B cell (primary cell): ENCODE results near the gene TMEM161B.

Experiments
- CTCF ChIP-seq: fragments of 200-600 bp; IDR thresholded peaks from one replicate; pipeline ENCODE4 v1.8.0; 2022; ENCODE audit warnings: antibody characterized with exemption, mild to moderate bottlenecking
- EZH2 ChIP-seq: IDR thresholded peaks from 2 replicates; pipeline ENCODE4 v1.6.1; 2012; ENCODE audit warnings: borderline replicate concordance, low read depth, mild to moderate bottlenecking, moderate library complexity, low read length; ENCODE audit not compliant: insufficient read depth, poor library complexity, severe bottlenecking

- TF ChIP-seq CTCF (no peak), EZH2 (no peak)
These were observed 19.7 kb downstream of the TMEM161B start for GRCh38 chr5:88248743-88249540.
